H9 (cell line): ENCODE results near the gene ZBTB16. TPM values are rescaled to one million over a fixed set of nuclear protein-coding genes. Genes with fewer than 3 reads are reported as not detected.

ENCODE experiments used
- DNase-seq: peaks from one replicate; pipeline ENCODE4 v3.0.0-alpha.2; 2017
- H2AFZ ChIP-seq: one replicate; pipeline ENCODE4 v1.6.1; 2013; ENCODE audit warnings: mild to moderate bottlenecking, low read length, control low read depth, moderate library complexity
- H2AK5ac ChIP-seq: 2 replicates; pipeline ENCODE4 v1.6.1; 2013; ENCODE audit warnings: low read length, control low read depth, mixed read lengths; ENCODE audit not compliant: insufficient read length
- H2BK120ac ChIP-seq: one replicate; pipeline ENCODE4 v1.6.1; 2013; ENCODE audit warnings: low read depth, mild to moderate bottlenecking, low read length, control low read depth, inconsistent platforms; ENCODE audit not compliant: poor library complexity, severe bottlenecking
- H2BK12ac ChIP-seq: 2 replicates; pipeline ENCODE4 v1.6.1; 2013; ENCODE audit warnings: low read length, control low read depth, mixed read lengths, low read depth; ENCODE audit not compliant: insufficient read length
- H2BK15ac ChIP-seq: 2 replicates; pipeline ENCODE4 v1.6.1; 2013; ENCODE audit warnings: low read depth, low read length, control low read depth
- H2BK20ac ChIP-seq: one replicate; pipeline ENCODE4 v1.6.1; 2013; ENCODE audit warnings: low read depth, mild to moderate bottlenecking, low read length, control low read depth, inconsistent platforms; ENCODE audit not compliant: poor library complexity, severe bottlenecking
- H2BK5ac ChIP-seq: 2 replicates; pipeline ENCODE4 v1.6.1; 2013; ENCODE audit warnings: low read length, control low read depth, mixed read lengths; ENCODE audit not compliant: insufficient read length
- H3K14ac ChIP-seq: 2 replicates; pipeline ENCODE4 v1.6.1; 2013; ENCODE audit warnings: low read length, control low read depth; ENCODE audit not compliant: insufficient read depth
- H3K18ac ChIP-seq: 2 replicates; pipeline ENCODE4 v1.6.1; 2013; ENCODE audit warnings: low read depth, mild to moderate bottlenecking, mixed read lengths, low read length, control low read depth; ENCODE audit not compliant: insufficient read length
- H3K23ac ChIP-seq: 2 replicates; pipeline ENCODE4 v1.6.1; 2013; ENCODE audit warnings: low read length, control low read depth, mixed read lengths, low read depth; ENCODE audit not compliant: insufficient read length
- H3K23me2 ChIP-seq: 2 replicates; pipeline ENCODE4 v1.6.1; 2013; ENCODE audit warnings: low read depth, mild to moderate bottlenecking, mixed read lengths, low read length, control low read depth; ENCODE audit not compliant: insufficient read length, poor library complexity, severe bottlenecking
- H3K27ac ChIP-seq: 2 replicates; pipeline ENCODE4 v1.5.1; 2013; ENCODE audit warnings: low read length, control low read depth, mixed read lengths, low read depth; ENCODE audit not compliant: insufficient read length
- H3K27me3 ChIP-seq: 2 replicates; pipeline ENCODE4 v1.6.1; 2013; ENCODE audit warnings: low read length, control low read depth, inconsistent platforms; ENCODE audit not compliant: insufficient read depth
- H3K4ac ChIP-seq: 2 replicates; pipeline ENCODE4 v1.6.1; 2013; ENCODE audit warnings: low read depth, mild to moderate bottlenecking, control low read depth, inconsistent platforms, low read length, moderate library complexity
- H3K4me1 ChIP-seq: 2 replicates; pipeline ENCODE4 v1.6.1; 2013; ENCODE audit warnings: low read length, control low read depth, inconsistent platforms; ENCODE audit not compliant: insufficient read depth
- H3K4me2 ChIP-seq: 2 replicates; pipeline ENCODE4 v1.6.1; 2013; ENCODE audit warnings: low read length, control low read depth, mixed read lengths; ENCODE audit not compliant: insufficient read length, insufficient read depth
- H3K56ac ChIP-seq: 2 replicates; pipeline ENCODE4 v1.6.1; 2013; ENCODE audit warnings: low read depth, mild to moderate bottlenecking, mixed read lengths, low read length, control low read depth; ENCODE audit not compliant: insufficient read length
- H3K79me1 ChIP-seq: 2 replicates; pipeline ENCODE4 v1.6.1; 2013; ENCODE audit warnings: low read depth, mild to moderate bottlenecking, moderate library complexity, low read length, control low read depth, inconsistent platforms; ENCODE audit not compliant: insufficient read depth, poor library complexity, severe bottlenecking
- H3K79me2 ChIP-seq: 2 replicates; pipeline ENCODE4 v1.6.1; 2013; ENCODE audit warnings: low read length, control low read depth, inconsistent platforms; ENCODE audit not compliant: insufficient read depth
- H3K9ac ChIP-seq: 2 replicates; pipeline ENCODE4 v1.6.1; 2013; ENCODE audit warnings: low read length, control low read depth, mixed read lengths; ENCODE audit not compliant: insufficient read length; ENCODE audit errors: extremely low read depth
- H3K9me3 ChIP-seq: one replicate; pipeline ENCODE4 v1.6.1; 2013; ENCODE audit warnings: low read depth, low read length, inconsistent platforms; ENCODE audit not compliant: control insufficient read depth
- H3T11ph ChIP-seq: one replicate; pipeline ENCODE4 v1.6.1; 2013; ENCODE audit warnings: mild to moderate bottlenecking, low read length, control low read depth, inconsistent platforms
- H4K20me1 ChIP-seq: one replicate; pipeline ENCODE4 v1.6.1; 2013; ENCODE audit not compliant: control insufficient read depth, insufficient read length, insufficient read depth
- H4K5ac ChIP-seq: 2 replicates; pipeline ENCODE4 v1.6.1; 2013; ENCODE audit warnings: low read depth, mild to moderate bottlenecking, mixed read lengths, low read length, control low read depth; ENCODE audit not compliant: insufficient read length
- H4K8ac ChIP-seq: replicated peaks from 2 replicates; pipeline ENCODE4 v1.6.1; 2013; ENCODE audit warnings: low read length, control low read depth, mixed read lengths, low read depth; ENCODE audit not compliant: insufficient read length
- H4K91ac ChIP-seq: 2 replicates; pipeline ENCODE4 v1.6.1; 2013; ENCODE audit warnings: low read depth, mild to moderate bottlenecking, moderate library complexity, mixed read lengths, low read length, control low read depth; ENCODE audit not compliant: insufficient read length
- H3K27ac Mint-ChIP-seq, 3 experiments: 2 replicates in 2 of 3; 3 replicates in 1 of 3; pipeline ENCODE4 v1.8.0; 2020 to 2021; ENCODE audit warnings: mixed read lengths in 3 of 3, mild to moderate bottlenecking in 1 of 3, moderate library complexity in 1 of 3
- H3K27me3 Mint-ChIP-seq: 2 replicates; pipeline ENCODE4 v1.8.0; 2021; ENCODE audit warnings: low read depth, mild to moderate bottlenecking, moderate library complexity, mixed read lengths
- H3K36me3 Mint-ChIP-seq, 3 experiments: 2 replicates in 2 of 3; 3 replicates in 1 of 3; pipeline ENCODE4 v1.8.0; 2020 to 2021; ENCODE audit warnings: low read depth in 3 of 3, mixed read lengths in 3 of 3; ENCODE audit not compliant: insufficient read depth in 1 of 3
- H3K4me1 Mint-ChIP-seq, 2 experiments: 2 replicates each; pipeline ENCODE4 v1.8.0; 2020; ENCODE audit warnings: mixed read lengths in 2 of 2
- H3K4me3 Mint-ChIP-seq, 2 experiments: 2 replicates in 1 of 2; 3 replicates in 1 of 2; pipeline ENCODE4 v1.8.0; 2020 to 2021; ENCODE audit warnings: mild to moderate bottlenecking in 2 of 2, mixed read lengths in 2 of 2, moderate library complexity in 1 of 2
- H3K9me3 Mint-ChIP-seq, 2 experiments: 2 replicates in 1 of 2; 3 replicates in 1 of 2; pipeline ENCODE4 v1.8.0; 2020; ENCODE audit warnings: mild to moderate bottlenecking in 2 of 2, mixed read lengths in 2 of 2, moderate library complexity in 1 of 2
- CTCF ChIP-seq: fragments of 200-600 bp; sonication (generic); conservative IDR thresholded peaks from 3 replicates; pipeline ENCODE4 v1.8.0; 2021; ENCODE audit warnings: antibody characterized with exemption, mild to moderate bottlenecking
- WGBS: extraction: QIAGEN DNeasy Blood & Tissue Kit; methylation state at CpG from one replicate; pipeline ENCODE4 v1.1.7; 2013; ENCODE audit warnings: missing lambda C conversion rate, low lambda C conversion rate, mixed read lengths; ENCODE audit not compliant: insufficient read length; ENCODE audit errors: extremely low coverage; 5-methylcytosine and 5-hydroxymethylcytosine counted together
- total RNA-seq: library from RNA; stranded (reverse); gene quantifications from 2 replicates; pipeline ENCODE4 v1.2.1, GENCODE V29; 2021

Gene ZBTB16
- total RNA-seq, 1 experiment from 2014 or later: not detected

GRCh38 chr11:114160894-114161293 is 101.4 kb downstream of the ZBTB16 start:
- H3K4me1 Mint-ChIP-seq: peaks cover 14 to 20% of the 10 kb centered on the region in 2 experiments

More at GRCh38 chr11:114160894-114161293, 101.4 kb downstream of the ZBTB16 start:
- H3T11ph ChIP-seq: no peak overlapping the region
- no peaks in the 10 kb centered on the region for H3K79me1 ChIP-seq
- Mint-ChIP-seq H3K27me3 (peaks cover 17% of the 10 kb centered on the region), H3K4me3 (no peak overlapping the region), H3K27ac (no peak overlapping the region), H3K36me3 (no peaks in the 10 kb centered on the region; a peak in 1 of 7 replicates), H3K9me3 (no peaks in the 10 kb centered on the region)
- no peak overlapping the region for H2AK5ac ChIP-seq
- no peak overlapping the region for H3K27ac ChIP-seq
- no peak overlapping the region for H2BK15ac ChIP-seq
- no peak overlapping the region for H2BK5ac ChIP-seq
- H4K20me1 ChIP-seq: no peaks in the 10 kb centered on the region
- H3K23me2 ChIP-seq: no peaks in the 10 kb centered on the region
- WGBS: no CpG with 5 or more reads among the region's 6 CpGs
- no peak overlapping the region for H4K8ac ChIP-seq
- no peak overlapping the region for H2BK12ac ChIP-seq
- H3K4ac ChIP-seq: no peak overlapping the region
- H2BK120ac ChIP-seq: no peak overlapping the region
- no peaks in the 10 kb centered on the region for H3K79me2 ChIP-seq
- no peak overlapping the region for H3K56ac ChIP-seq
- no peak overlapping the region for H3K23ac ChIP-seq
- H4K91ac ChIP-seq: no peak overlapping the region
- H3K9me3 ChIP-seq: no peaks in the 10 kb centered on the region
- H2BK20ac ChIP-seq: no peak overlapping the region
- no peak overlapping the region for H3K14ac ChIP-seq
- H4K5ac ChIP-seq: no peak overlapping the region
- H3K9ac ChIP-seq: no peak overlapping the region
- H3K4me2 ChIP-seq: no peak overlapping the region
- no peak overlapping the region for H3K18ac ChIP-seq
- H3K4me1 ChIP-seq: peaks cover 4% of the 10 kb centered on the region; the same call in 1 of the 2 replicates
- no peak for DNase-seq
- H3K27me3 ChIP-seq: no peaks in the 10 kb centered on the region; the same call in 1 of the 2 replicates
- no peak for TF ChIP-seq CTCF
- H2AFZ ChIP-seq: no peak overlapping the region
